T-helper 9 cell (primary cell): ENCODE data around the gene CLCN4.

Experiments used
- DNase-seq: peaks from one replicate; pipeline ENCODE4 v3.0.0-alpha.2; 2020

CLCN4 gene

DNA sequence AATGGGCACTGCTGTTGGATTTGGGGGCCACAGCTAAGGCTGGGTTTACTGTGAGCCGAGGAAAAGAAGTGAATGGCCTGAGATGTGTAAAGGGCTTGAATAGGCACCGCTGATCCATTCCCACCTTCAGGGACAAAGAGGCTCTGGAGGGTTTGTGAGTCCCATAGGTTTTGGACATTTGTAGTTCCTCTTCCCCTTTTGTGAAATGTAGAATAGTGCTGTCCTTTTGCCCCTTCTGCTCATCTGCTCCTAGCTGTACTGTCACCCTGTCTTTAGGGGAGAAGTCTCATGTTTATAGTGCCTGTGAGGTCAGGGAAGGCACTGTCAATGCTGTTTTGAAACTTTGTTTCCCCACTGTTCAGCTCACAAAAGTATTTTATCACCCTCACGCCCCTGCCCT, 26.4 kb upstream of the CLCN4 start:
- no peak for DNase-seq

DNA sequence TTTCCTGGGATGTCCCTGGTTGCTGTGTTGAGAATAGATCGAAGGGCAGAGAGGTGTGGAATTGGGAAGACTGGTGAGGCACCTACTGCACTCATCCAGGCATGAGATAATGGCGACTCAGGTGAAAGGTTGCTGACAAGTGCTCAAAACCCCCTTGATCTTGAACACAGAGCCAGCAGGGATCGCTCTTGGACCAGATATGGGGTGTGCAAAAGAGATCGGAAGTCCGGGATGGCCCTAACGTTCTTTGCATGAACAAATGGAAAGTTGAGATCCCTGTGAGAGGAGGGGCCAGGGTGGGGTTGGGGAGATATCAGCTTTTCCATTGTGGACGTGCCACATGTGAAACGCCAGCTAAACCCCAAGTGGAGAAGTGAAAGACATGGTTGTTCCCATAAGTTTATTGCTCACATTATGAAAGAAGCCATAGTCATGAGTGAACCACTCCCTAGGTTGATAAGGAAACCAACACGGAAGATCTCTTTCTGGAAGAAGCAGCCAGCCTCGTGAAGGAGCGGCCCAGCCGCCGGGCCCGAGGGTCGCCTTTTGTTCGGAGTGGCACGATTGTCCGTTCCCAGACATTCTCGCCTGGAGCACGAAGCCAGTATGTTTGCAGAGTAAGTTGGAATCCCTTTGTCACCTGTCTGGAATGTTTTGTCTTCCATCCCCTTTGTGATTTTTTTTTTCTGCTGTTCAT, 22.6 kb upstream of the CLCN4 start:
- no peak for DNase-seq

DNA sequence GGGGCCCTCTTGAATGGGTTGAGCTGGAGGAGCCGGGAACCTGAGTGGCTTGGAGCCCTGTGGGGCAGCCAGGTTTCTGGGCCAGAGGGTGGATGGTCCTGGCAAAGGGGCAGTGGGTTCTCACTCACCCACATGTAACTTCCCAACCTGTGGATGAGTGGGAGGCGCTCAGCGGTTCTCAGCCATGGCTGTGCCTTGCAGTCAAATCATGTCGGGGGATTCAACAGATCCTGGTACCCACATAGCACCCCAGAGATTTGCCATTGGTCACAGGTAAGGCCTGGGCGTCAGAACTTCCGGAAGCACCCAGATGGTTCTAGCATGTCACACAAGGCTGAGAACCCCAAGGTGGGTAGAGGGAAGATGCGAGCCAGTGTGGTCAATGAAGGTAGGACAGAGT, 21.9 kb upstream of the CLCN4 start:
- no peak for DNase-seq

DNA sequence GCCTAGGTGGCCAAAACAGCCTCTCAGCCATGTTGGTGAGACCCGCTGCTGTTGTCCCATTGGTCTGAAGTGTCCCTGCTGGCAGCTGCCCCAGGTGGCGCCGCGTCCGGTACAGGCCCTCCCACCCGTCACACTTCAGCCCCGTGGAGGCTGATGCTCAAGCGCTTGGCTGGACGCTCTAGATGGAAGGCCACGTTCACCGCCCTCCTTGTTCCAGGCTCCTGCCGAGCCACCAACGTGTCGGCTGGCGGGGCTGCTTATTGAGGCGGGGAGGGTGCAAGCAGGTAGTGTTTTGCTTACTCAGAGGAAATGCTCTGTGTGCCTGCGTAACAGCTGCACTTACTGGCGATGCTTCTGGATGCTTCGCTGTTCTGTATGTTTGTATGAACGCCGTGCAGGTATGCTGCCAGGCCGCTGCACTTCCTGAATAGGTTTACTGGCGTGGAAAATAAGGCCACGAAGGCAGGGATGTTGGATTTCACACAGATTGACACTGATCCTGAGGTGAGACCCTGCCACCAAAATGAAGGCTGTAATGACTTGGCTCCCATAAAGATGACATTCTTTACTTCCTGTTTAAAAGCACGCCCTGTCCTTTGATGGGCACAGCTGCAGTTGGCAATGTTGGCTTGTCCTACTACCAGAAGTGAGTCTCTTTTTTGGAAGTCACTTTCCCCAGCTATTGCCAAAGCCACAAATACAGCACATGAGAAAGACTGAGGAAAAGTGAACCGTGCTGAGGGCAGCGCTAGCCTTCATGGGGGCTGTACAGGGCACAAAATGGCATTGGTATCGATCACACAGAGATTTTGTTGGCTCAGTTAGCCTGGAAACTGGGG, 21.0 kb upstream of the CLCN4 start:
- no peak for DNase-seq

DNA sequence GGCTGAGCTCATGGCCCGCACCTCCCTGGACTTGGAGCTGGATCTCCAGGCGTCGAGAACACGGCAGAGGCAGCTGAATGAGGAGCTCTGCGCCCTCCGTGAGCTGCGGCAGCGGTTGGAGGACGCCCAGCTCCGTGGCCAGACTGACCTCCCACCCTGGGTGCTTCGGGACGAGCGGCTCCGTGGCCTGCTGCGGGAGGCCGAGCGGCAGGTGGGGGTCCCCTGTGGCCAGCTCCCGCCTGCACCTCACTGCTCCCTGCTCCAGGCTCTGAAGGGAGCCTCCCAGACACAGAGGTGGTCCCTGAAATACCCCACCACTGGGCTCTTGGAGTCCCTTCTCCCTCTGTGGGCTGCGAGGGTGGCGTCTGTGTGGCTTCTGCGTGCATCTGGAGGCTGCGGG, 18.0 kb upstream of the CLCN4 start:
- no peak for DNase-seq

DNA sequence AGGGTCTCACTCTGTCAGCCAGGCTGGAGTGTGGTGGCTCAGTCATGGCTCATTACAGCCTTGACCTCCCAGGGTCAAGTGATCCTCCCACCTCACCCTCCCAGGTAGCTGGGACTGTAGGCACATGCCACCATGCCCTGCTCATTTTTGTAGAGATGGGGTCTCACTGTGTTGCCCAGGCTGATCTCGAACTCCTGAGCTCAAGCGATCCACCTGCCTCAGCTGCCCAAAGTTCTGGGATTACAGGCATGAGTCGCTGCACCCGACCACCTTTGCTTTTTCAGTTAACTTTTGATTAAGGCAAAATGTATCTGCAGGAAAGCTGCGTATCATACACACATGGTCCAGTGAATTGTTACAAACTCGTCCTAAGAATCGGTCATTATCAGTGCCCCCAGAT, 16.5 kb upstream of the CLCN4 start:
- DNase-seq = no peak

DNA sequence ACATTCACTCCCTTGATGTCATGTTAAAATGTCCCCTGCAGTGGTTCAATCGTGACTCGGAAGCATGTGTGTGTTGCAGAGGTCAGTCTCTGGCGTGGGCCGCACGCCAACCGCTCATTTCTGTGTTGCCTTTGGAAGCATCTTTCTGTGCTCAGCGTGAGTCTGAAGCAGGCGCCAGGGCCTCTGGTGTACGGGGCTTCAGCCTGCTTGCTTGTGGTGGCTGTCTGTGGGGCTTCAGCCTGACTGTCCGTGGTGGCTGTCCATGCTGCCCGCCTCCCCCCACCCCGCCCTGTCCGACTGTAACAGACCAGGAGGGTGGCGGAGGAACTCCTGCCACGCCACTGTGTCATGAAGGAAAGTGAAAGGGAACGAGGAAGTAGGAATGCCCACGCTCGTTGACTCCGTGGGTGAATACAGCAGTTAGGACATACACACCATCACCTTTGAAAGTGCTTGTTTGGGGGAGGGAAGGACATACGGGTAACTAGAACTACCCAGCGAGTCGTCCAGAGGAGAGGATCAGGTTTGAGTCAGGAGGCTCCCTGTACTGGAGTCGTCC, 14.7 kb upstream of the CLCN4 start:
- no peak for DNase-seq

DNA sequence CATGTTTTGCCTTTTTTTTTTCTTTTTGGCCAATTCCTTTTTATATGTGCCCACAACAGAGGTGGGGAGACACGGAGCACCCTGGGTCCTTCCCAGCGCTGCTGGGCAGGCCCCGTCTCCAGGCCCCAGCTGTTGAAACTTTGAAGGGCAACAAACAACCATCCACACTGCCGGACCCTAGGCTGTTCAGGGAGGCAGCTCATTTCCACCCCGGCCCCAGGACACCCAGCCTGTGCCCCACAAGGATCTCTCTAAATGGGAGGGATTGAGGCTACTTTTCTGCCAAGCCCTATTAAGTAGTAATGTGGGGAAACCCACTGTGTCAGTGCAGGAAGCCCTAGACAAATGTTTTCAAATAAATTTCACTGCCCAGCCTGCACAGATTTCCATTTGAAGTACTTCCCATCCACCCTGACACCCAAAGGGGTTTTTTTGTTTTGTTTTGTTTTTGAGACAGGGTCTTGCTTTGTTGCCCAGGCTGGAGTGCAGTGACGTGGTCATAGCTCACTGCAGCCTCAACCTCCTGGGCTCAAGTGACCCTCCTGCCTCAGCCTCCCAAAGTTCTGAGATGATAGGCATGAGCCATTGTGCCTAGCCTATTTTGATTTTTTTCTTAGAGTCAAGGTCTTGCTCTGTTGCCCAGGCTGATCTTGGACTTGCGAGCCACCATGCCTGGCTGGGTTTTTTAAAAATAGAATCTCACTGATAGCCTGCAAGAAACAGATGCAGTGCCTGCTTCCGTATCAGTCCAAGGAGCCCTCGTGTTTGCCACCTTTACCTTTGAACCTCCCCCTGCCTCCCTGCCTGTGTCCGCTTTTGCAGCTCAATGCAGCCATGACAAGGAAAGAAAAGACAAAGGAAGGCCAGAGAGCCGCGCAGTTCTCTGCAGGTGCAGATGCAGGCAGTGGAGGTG, 13.4 kb upstream of the CLCN4 start:
- DNase-seq = no peak

DNA sequence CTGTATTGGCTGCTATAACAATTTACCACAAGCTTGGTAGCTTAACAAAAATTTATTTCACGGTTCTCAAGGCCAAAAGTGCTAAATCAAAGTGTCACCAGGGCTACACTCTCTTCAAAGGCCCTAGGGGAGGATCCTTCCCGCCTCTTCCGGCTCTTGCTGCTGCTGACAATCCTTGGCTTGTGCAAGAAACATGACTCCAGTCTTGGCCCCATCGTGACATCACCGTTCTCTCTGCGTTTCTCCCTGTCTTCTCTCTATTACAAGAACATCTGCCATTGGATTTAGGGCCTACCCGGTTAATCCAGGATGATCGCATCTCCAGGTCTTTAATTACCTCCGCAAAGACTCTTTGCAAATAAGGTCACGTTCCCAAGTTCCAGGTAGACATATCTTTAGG, 10.4 kb upstream of the CLCN4 start:
- no peak for DNase-seq

DNA sequence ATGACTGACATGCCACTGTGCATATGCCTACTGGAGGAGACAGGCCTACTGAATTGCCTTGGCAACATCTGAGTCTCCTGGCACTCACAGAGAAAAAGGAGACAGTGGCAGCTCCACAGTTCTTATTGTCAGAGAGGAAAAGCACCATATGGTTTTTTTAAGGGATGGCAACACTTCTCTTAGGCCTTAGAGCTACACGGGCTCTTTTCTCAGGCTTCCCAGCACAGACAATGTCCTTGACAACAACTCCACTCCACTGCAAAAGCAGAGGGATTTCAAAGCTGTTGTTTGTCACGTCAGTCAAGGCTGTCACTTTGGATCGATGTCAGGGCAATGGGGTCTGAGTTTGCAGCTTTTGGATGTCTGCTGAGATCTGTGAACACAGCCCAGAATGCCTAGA, 4.7 kb upstream of the CLCN4 start:
- no peak for DNase-seq

DNA sequence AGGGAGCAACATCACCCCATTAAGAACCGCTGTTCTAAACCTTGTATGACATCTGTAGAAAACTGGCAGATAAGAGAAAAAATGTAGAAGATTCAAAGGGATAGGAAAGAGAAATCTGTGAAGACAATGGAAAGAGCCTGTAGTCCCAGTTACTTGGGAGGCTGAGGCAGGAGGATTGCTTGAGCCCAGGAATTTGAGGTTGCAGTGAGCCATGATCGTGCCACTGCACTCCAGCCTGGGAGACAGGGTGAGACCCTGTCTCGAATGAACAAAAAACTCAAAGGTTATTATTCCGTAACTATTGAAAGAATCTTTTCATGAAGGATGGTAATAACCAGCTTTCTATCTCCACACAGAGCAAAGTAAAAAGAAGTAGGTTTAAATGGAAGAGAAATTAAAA, 1.6 kb upstream of the CLCN4 start:
- DNase-seq = no peak

DNA sequence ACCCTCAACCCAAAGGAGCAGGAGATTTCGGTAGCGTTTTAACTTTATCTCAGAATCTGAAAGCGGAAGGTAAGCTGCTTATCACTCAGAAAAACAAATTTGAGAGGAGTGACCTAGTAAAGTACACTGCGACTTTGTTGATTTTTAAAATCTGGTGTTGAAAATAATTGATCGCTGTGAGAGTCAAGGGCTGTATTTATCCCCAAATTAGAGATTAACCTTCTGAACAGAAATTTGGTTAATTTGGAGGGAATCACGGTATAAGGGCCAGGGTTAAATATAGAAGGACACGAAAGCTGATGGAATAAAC, 212 bp downstream of the CLCN4 start:
- DNase-seq = no peak

DNA sequence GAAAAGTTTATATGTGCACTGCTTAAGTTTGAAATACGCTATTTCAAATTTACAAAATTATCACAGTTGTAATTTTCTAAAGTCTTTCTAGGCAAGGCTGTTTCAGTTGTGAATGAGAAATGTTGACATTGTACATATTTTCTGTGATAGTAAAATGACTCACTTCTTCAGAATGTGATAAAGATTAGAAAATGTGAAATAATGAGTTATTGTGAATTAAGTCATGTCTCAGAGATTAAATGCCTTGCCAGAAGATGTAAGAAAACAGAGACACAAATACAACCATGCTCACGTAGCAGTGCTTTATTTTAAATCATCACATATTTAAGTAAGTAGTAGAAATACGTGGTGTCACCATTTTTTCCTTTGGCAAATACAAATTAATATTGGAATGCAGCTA, 768 bp downstream of the CLCN4 start:
- no peak for DNase-seq

DNA sequence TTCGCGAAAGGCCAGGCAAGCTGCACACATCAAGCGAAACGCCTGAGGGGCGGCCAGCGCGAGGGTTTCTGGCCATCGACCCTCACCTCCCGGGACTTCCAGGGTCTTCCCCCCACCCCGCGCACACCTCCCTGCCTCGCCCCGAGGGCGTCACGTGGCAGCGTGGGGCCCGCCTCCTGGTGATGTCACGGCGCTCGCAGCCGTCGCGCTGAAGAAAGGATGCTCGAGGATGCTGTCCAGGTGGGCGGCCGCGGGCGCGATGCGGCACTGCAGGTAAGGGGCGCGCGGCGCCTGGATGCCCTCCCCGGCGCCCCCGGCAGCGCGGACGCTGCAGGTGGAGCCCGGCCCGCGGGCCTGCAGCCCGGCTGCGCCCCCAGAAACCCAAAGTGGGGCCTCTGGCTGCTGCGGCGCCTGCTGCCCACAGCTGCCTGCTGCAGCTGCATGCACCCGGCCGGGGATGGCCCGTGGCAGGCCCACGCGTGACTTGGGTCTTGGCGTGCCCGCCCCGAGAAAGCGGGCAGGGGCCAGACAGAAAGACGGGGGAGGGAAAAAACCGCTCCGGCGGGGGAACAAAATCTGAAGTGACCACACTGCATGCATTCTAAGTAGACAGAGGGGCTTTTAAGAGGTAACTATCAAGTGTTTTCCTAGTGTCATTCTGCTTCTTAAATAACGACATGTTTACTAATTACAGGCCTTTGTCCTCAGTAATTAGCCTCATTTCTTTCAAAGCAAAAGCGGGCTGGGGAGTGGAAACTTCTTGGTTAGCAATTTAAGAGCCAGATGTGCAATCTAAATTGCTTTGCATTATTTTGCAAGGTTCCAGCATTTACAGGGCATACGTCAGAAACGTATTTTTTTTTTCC, 1.7 kb downstream of the CLCN4 start:
- DNase-seq = no peak

DNA sequence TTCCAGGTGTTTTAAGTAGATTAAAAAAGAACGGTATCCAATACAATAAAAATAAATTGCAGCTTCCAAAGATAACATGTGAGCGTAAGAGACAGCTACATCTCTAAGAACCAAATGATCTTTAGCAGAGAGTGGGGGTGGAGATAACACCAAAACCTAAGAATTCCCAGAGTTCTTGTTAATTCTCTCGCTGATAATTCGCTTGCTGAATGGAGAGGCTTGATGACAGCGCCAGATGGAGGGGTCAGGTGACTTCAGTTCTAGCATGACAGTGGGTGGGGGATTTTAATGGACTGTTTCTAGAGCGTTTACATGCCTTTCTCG, 2.3 kb downstream of the CLCN4 start:
- DNase-seq = no peak

DNA sequence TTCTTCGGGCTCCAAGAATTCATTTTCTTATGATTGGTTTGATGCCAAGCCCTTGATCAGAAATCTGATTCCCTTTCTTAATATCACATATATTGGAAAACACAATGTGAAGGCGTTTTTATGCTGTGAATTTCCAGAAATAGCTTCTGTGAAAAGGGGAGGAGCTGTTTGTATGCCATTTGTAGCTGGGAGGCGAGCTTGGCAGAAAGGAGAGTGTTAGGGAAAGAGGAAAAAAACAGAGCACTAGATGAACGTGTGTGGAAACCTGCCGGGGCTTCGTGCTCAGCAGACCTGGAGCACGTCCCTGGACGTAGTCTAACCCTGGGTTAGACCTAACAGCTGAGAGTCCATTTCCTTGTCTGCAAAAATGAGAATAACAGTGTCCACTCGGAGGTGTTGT, 3.4 kb downstream of the CLCN4 start:
- DNase-seq = no peak

DNA sequence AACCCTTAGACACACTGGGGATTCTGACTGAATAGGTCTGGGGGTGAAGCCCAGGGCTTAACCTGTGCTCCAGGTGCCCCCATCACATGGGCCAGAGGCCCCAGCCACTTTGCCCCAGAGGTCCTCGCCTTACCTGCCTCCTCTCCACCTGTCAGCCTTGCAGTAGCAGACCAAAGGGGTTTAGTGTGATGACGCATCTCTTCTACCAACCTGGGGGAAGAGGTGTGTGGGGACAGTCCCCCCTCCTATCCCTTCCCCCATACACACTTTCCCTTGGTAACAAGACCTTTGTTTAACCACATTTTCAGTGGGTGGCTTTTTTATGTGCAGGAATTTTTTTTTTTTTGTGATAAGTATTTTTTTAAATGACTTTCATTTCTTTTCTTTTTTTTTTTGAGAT, 6.3 kb downstream of the CLCN4 start:
- no peak for DNase-seq

DNA sequence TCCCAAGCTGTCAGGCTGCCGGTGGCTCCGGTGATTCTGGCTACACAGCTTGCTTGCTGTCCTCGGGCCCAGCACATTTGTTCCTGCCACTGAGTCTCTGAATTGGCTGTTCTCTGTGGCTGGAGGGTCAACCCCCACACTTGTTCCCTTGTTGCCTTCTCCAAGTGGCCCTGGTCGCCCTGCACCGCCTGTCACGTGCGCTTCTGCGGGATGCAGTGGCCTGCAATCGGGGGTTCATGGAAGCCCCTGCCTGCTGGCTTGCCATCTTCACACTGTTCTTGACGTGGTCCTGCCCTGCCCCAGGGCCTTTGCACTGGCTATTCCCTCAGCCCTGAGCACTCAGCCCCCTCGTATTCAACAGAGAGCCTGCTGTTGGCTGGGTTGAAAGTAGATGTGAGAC, 8.1 kb downstream of the CLCN4 start:
- no peak for DNase-seq

DNA sequence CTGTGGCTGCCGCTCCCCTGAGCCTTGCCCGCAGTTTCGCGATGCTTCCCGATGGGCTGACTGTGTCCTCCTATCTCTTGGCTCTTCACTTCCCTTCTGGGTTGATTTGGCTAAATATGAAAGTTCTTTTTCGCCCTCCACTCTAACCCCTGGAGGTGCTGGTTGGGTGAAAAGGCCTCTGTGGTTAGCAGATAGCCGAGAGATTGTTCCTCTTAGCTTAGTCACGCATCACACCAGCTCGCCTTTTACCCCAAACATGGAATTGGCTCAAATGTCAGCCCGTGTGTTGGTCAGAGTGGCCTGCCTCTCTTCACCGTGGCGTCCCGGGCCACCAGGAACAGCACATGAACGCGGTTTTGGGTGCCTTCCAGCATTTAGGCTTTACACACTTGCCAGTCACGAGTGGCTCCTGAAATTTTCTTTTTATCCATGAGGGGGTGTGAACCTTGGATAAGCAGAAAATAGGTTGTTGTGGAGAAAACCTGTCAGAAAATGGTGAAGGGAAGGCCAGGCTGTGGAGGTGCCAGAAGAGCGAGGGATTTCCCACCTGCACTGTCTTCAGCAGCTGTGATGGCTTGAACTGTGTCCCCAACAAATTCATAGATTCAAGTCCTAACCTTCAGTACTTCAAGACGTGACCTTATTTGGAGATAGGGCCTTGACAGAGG, 8.9 kb downstream of the CLCN4 start:
- no peak for DNase-seq

DNA sequence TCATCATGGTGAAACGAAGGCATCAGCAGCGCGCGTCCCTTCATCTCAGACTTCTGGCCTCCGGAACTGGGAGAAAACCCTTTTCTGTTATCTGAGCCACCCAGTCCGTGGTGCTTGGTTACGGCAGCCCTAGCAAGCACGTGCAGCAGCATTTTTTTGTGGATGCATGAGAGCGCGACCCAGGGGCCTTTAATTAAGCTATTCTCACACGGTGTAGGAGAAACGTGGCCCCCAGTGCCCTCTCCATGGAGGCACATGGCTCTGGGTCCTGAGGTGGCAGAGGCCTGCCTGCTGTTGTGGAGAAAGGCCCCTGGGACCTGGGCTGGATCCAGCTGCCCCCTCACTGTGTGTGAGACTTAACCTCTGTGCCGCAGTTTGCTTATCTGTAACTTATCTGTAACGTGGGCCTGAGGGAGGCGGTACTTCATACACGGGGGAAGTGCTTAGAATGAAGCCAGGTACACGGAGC, 9.5 kb downstream of the CLCN4 start:
- DNase-seq = no peak

DNA sequence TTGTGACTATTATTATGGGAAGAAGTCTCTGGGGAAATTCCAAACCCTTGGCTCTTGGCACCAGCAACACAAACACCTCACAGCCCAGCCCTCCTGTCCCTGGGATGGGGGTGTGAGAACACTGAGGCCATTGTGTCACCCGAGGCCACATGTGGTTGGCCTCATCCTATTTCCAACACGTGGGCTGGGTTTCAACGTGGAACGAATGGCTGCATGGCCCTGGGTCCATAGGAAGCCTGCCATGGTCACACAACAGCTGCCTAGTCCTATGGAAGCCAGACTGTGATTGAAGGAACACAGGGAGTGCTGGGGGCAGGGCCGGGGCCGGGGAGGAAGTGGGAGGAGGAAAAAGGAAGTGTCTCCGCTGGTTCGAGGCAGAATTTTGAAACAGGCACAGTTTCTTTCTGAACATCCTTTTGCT, 10.0 kb downstream of the CLCN4 start:
- DNase-seq = no peak

DNA sequence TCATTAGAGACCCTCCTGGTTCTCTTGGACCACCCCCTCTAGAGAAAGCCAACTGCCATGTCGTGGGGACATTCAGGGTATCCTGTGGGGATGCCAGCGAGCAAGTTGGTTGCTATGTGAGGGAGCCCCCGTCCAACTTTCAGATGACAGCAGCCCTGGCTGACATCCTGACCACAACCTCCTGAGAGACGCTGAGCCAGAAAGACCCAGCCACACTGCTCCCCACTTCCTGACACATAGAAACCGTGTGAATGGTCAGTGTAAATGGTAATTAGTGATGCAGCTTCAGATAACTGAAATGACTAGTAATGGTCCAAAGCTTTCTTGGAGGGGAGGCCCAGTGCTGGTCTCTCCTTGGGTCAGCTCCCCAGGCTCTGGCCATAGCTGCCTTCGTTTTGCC, 10.8 kb downstream of the CLCN4 start:
- DNase-seq = no peak
